ENCODE measurements around the gene CORO7. TPM values are rescaled to one million over a fixed set of nuclear protein-coding genes. Genes with fewer than 3 reads are reported as not detected.
"Not testable (repeated sequence)": the region's sequence is repeated elsewhere in the genome, so short reads cannot be mapped to it uniquely, and the experiment has no call there.

The CORO7 gene
- total RNA-seq, 2 experiments from 2014 or later = 142 to 246 TPM

DNA sequence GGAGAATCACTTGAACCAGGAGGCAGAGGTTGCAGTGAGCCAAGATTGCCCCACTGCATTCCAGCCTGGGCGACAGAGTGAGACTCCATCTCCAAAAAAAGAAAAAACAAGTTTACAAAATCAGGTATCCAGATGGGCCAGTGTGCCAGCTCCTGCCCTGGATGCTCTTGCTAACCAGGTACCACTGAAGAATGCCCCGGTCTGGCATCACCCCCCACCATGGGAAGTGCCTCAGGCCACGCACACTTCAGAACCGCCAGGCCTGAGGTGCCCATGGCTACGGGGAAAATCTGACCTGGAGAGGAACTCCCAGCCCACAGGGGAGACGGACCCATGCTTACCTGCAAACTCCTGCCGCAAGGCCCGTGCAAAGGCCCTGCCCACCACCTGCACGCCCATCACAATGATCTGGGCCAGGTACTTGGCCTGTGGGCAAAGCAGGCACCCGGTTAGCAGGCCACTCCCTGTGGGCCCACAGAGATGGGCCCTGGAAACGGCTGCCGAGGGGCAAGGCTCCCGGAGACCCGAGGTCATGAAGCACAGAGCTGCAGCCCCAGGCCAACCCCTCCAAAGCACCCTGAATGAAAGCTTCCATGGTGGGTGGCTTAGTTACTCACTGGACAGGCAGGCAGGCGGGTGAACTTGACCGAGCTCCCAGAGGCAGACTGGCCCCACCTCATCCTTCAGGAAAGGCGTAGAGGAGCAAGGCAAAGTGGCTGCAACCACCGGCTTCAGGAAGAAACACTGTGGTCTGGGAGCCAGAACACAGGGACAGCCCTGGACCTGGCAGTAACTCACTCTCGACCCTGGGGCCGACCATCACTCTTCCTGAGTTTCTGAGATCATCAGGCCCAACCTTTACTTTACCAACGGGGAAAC is 73.3 kb downstream of the CORO7 start:
- Mint-ChIP-seq H3K27ac (peak overlapping the region; percentile 18), H3K36me3 (no peaks in the 10 kb centered on the region), H3K4me3 (no peak overlapping the region), H3K9me3 (ENCODE audit: low read depth) (no peaks in the 10 kb centered on the region), H3K27me3 (no peaks in the 10 kb centered on the region), H3K4me1 (peaks cover 7% of the 10 kb centered on the region)
- no peak for DNase-seq
- CTCF ChIA-PET = no interaction called here
- ATAC-seq = no peak

DNA sequence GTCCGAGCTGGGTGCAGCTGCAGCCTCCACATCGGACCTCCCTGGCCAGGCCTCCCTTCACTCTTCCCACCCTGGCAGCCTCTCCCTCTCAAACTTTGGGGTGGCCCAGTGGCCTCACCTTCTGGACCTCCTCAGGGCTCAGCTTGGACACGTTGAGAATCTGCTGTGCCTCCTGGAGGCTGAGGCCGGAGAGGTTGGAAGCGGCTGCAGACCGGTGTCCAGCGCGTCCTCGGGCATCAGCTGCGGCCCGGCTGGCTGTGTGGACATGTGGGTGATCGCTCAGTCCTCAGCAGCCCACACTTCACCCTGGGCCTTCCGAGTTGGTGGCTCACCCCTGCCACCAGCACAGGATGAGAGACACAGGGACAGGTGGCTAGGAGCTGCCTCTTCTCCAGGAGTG is 75.1 kb downstream of the CORO7 start:
- CTCF ChIA-PET = interaction anchor here (0.5 to 1.1 kb wide), 4 partner anchors 9 to 153 kb away, joined by 3 read pairs; no protein-coding TSS in a partner anchor
- no peaks in the 10 kb centered on the region for H3K9me3 Mint-ChIP-seq (ENCODE audit: low read depth)
- DNase-seq (no peak), ATAC-seq (no peak)
- peaks cover 4% of the 10 kb centered on the region for H3K4me1 Mint-ChIP-seq
- no peaks in the 10 kb centered on the region for H3K36me3 Mint-ChIP-seq
- no peak overlapping the region for H3K4me3 Mint-ChIP-seq
- H3K27me3 Mint-ChIP-seq = no peaks in the 10 kb centered on the region
- no peak overlapping the region for H3K27ac Mint-ChIP-seq

DNA sequence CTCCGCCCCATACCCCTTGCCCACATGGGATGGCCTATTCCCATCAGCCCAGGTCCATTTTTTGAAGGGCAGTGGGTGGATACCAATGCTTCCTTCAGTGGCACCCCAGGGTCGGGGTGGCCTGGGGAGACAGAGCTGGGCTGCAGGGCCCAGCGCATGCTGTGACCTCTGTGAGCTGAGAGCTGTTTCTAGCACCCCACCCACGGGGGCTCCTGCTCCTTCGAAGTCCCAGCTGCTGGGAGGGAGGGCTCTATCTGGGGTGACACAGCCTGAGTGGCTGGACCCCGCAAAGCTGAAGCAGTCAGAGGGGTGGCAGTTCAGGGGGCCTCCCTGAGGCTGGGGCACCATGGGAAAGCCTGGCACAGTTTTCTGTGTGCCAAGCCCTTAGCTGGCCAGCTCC is 76.0 kb downstream of the CORO7 start:
- Mint-ChIP-seq H3K4me1 (peaks cover 3% of the 10 kb centered on the region), H3K4me3 (no peak overlapping the region), H3K9me3 (ENCODE audit: low read depth) (no peaks in the 10 kb centered on the region), H3K36me3 (no peaks in the 10 kb centered on the region), H3K27me3 (no peaks in the 10 kb centered on the region), H3K27ac (no peak overlapping the region)
- CTCF ChIA-PET = interaction anchor here (0.9 to 1.5 kb wide), 2 partner anchors 9 to 86 kb away, joined by 3 read pairs; no protein-coding TSS in a partner anchor
- ATAC-seq (no peak), DNase-seq (no peak)

DNA sequence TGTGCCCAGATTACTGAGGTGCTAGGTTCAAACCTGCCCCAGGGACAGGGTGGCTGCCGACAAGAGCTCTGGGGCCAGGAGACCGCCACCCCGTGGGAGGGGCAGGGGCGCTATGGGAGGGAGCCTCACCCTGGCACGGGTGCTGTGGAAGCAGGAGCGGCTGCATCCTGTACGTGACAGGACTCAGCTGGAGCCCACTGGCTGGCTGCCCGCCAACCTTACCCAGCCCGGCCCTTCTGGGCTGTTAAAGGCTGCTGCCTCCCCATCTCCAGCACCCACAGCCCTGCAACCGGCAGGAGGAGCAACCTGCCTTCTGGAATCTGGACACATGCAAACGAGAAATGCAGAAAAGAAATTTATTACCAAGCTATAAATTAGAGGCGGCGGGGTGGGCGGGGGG is 76.5 kb downstream of the CORO7 start:
- no peak overlapping the region for H3K4me3 Mint-ChIP-seq
- H3K9me3 Mint-ChIP-seq (ENCODE audit: low read depth) = no peaks in the 10 kb centered on the region
- no peaks in the 10 kb centered on the region for H3K36me3 Mint-ChIP-seq
- ATAC-seq (no peak), DNase-seq (no peak)
- peaks cover 2% of the 10 kb centered on the region for H3K4me1 Mint-ChIP-seq
- H3K27me3 Mint-ChIP-seq = no peaks in the 10 kb centered on the region
- CTCF ChIA-PET = interaction anchor here (0.6 to 1.5 kb wide), 4 partner anchors 9 to 103 kb away, joined by 3 to 4 read pairs (median 3); no protein-coding TSS in a partner anchor
- H3K27ac Mint-ChIP-seq = no peak overlapping the region

DNA sequence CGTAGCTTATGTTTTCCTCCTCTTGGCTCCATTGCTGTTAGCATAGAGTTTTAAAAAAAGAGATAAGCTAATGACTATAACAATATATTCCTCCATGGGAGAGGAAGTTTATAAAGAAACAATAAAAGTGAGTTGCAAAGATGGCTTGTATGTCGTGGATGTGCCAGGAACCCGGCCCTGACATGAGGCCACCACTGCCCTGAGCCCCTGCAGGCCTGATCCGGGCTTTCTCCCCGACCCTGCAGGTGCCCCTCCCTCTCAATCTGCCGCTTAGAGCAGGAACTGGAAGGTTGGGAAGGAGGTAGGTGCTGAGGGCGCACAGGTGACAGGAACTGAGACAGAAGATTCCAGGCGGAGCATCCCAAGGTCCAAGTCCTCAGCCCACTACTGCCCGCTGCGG is 76.9 kb downstream of the CORO7 start:
- Mint-ChIP-seq H3K9me3 (ENCODE audit: low read depth) (no peaks in the 10 kb centered on the region), H3K27me3 (no peaks in the 10 kb centered on the region), H3K36me3 (no peaks in the 10 kb centered on the region), H3K27ac (no peak overlapping the region), H3K4me3 (no peak overlapping the region), H3K4me1 (no peaks in the 10 kb centered on the region)
- CTCF ChIA-PET = interaction anchor here (0.6 to 2.0 kb wide), 6 partner anchors 8 to 103 kb away, joined by 3 to 9 read pairs (median 4); no protein-coding TSS in a partner anchor
- ATAC-seq (no peak), DNase-seq (no peak)

DNA sequence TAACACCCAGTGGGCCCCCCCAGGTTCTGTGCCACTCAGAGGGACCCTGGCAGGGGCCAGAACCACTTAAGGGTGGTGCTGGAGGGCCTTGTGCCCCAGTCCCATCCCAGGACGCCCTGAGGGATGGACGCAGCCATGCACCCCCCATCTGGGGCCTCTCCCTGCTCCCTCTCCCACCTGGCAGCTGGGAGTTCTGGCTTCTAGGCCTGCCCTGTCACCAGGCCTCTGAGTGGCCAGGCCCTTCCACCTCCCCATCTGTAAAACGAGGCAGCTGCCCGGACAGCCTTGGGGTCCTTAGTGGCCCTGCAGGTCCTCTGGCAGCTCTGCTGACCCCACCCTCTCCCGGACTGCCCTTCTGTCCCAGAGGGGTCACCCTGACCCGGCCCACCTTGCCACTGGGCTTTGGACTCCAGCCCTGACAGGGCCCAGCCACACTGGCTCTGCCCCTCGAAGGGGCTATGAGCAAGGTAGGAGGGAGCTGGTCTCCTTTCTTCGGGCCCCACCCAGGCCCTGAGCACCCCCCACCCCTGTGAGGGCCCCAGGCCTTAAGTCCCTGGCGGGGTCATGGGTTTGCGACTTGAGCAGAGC is 77.6 kb downstream of the CORO7 start:
- CTCF ChIA-PET = interaction anchor here (0.9 to 2.0 kb wide), 5 partner anchors 7 to 85 kb away, joined by 3 to 9 read pairs (median 5); no protein-coding TSS in a partner anchor
- DNase-seq = no peak
- H3K27ac Mint-ChIP-seq = no peak overlapping the region
- ATAC-seq = no peak
- no peaks in the 10 kb centered on the region for H3K36me3 Mint-ChIP-seq
- H3K4me1 Mint-ChIP-seq = no peaks in the 10 kb centered on the region
- H3K27me3 Mint-ChIP-seq = no peaks in the 10 kb centered on the region
- H3K4me3 Mint-ChIP-seq = no peak overlapping the region
- H3K9me3 Mint-ChIP-seq (ENCODE audit: low read depth) = no peaks in the 10 kb centered on the region

DNA sequence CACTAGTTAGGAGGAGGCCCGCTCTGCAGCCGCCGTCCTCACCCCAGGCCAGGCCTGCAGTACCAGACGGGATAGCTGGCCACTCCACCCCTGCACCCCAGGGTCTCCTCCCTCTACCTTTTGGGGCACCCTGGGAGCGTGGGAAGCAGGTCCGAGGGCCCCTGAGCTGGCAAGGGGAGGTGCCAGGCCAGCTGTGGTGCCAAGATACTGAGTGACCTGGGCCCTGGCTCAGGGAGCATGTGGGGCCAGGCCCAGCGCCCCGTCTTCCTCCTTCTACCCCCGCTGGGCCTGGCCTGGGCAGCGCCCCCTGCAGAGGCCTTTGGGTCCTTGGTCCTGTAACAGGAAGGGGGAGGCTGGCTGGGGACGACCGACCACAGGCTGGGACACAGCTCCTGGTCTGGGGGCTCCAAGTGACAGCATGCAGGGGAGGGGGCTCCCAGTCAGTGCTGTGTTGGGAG is 78.2 kb downstream of the CORO7 start:
- Mint-ChIP-seq H3K36me3 (no peaks in the 10 kb centered on the region), H3K4me1 (no peaks in the 10 kb centered on the region), H3K27ac (no peak overlapping the region), H3K27me3 (no peaks in the 10 kb centered on the region), H3K9me3 (ENCODE audit: low read depth) (no peaks in the 10 kb centered on the region), H3K4me3 (no peak overlapping the region)
- CTCF ChIA-PET = interaction anchor here (1.8 to 2.0 kb wide), 2 partner anchors 10 to 49 kb away, joined by 5 to 9 read pairs; no protein-coding TSS in a partner anchor
- ATAC-seq (no peak), DNase-seq (no peak)

DNA sequence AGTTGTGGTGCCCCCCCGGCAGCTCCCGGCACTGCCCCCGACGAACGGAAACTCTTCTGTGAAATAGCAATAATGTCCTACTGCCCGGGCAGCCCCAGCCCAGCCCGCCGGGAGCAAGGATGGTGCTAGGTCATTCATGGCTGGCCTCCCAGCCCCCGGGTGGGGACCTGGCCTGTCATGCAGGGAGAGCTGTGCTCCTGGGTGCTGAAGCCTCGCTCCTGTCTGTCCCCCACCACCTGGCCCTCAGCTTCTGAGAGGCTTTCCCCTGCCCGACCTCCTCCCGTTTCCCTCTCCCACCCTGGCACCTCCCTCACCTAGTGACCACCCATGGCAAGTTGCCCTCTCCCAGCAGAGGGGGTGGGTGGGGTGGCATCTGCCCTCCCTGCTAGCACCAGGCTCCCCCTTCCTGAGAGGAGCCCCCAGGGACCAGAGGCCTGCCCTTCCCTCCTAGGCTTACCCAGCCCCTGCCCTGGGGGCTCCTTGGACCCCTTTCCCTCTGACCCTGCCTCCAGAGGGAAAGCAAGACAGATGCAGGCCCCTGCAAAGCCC is 78.8 kb downstream of the CORO7 start:
- no peaks in the 10 kb centered on the region for H3K36me3 Mint-ChIP-seq

DNA sequence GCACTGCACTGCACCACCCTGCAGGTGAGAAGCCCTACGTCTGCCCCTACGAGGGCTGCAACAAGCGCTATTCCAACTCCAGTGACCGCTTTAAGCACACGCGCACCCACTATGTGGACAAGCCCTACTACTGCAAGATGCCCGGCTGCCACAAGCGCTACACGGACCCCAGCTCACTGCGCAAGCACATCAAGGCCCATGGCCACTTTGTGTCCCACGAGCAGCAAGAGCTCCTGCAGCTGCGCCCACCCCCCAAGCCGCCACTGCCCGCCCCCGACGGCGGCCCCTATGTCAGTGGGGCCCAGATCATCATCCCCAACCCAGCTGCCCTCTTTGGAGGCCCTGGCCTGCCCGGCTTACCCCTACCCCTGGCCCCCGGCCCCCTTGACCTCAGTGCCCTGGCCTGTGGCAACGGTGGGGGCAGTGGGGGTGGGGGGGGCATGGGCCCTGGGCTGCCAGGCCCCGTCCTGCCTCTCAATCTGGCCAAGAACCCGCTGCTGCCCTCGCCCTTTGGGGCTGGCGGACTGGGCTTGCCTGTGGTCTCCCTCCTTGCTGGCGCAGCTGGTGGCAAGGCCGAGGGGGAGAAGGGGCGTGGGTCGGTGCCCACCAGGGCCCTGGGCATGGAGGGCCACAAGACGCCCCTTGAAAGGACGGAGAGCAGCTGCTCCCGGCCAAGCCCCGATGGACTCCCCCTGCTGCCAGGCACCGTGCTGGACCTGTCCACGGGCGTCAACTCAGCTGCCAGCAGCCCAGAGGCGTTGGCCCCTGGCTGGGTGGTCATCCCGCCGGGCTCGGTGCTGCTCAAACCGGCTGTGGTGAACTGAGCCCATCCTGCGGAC is 79.5 kb downstream of the CORO7 start:
- CTCF ChIA-PET = interaction anchor here (1.0 to 2.0 kb wide), 2 partner anchors 15 to 48 kb away, joined by 3 to 9 read pairs; no protein-coding TSS in a partner anchor
- H3K4me3 Mint-ChIP-seq = no peak overlapping the region
- H3K27me3 Mint-ChIP-seq = no peaks in the 10 kb centered on the region
- no peak for DNase-seq
- no peak for ATAC-seq
- H3K9me3 Mint-ChIP-seq (ENCODE audit: low read depth) = no peaks in the 10 kb centered on the region
- H3K27ac Mint-ChIP-seq = no peak overlapping the region
- no peaks in the 10 kb centered on the region for H3K4me1 Mint-ChIP-seq
- H3K36me3 Mint-ChIP-seq = no peaks in the 10 kb centered on the region

More for the DNA sequence above, 78.8 kb downstream of the CORO7 start:
- H3K4me3 Mint-ChIP-seq = no peak overlapping the region
- H3K27me3 Mint-ChIP-seq = no peaks in the 10 kb centered on the region
- DNase-seq (no peak), ATAC-seq (no peak)
- CTCF ChIA-PET = interaction anchor here (1.8 to 2.0 kb wide), 2 partner anchors 9 to 49 kb away, joined by 5 to 9 read pairs; no protein-coding TSS in a partner anchor
- H3K27ac Mint-ChIP-seq = no peak overlapping the region
- H3K4me1 Mint-ChIP-seq = no peaks in the 10 kb centered on the region
- H3K9me3 Mint-ChIP-seq (ENCODE audit: low read depth) = no peaks in the 10 kb centered on the region

DNA sequence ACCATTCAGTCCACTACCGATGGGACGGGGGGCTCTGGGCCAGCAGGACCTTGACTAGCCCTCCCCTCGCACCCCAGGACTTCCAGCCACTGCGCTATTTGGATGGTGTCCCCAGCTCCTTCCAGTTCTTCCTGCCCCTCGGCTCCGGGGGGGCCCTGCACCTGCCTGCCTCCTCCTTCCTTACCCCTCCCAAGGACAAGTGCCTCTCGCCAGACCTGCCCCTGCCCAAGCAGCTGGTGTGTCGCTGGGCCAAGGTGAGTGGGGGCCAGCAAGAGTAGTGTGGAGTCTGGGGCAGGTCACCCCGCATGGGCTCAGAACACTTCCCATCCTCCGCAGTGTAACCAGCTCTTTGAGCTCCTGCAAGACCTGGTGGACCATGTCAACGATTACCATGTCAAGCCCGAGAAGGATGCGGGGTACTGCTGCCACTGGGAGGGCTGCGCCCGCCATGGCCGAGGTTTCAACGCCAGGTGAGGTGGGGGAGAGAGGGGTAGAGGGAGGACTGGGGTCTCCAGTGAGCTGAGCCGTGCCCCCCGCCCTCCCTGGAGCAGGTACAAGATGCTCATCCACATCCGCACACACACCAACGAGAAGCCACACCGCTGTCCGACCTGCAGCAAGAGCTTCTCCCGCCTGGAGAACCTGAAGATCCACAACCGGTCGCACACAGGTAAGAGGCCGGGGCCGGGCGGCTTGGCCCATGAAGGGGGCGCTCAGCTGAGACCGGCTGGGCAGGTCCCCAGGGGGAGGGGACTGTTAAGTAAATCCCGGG is 81.5 kb downstream of the CORO7 start:
- no peaks in the 10 kb centered on the region for H3K27me3 Mint-ChIP-seq
- no peaks in the 10 kb centered on the region for H3K4me1 Mint-ChIP-seq
- H3K9me3 Mint-ChIP-seq (ENCODE audit: low read depth) = no peaks in the 10 kb centered on the region
- H3K36me3 Mint-ChIP-seq = no peaks in the 10 kb centered on the region
- DNase-seq (no peak), ATAC-seq (no peak)
- H3K27ac Mint-ChIP-seq = no peak overlapping the region
- CTCF ChIA-PET = interaction anchor here (1.5 kb wide), 1 partner anchor 8 kb away, joined by 4 read pairs; no protein-coding TSS in a partner anchor
- H3K4me3 Mint-ChIP-seq = no peak overlapping the region

DNA sequence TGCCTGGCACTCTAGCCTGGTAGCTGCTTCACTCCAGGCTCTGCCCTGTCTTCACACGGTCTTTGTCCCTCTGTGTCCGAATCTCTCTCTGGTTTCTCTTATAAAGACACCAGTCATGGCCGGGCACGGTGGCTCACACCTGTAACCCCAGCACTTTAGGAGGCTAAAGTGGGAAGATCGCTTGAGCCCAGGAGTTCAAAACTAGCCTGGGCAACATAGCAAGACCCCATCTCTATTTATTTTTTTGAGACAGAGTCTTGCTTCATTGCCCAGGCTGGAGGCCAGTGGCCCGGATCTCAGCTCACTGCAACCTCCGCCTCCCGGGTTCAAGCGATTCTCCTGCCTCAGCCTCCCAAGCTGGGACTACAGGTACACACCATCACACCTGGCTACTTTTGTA is 82.7 kb downstream of the CORO7 start:
- H3K4me1 Mint-ChIP-seq; H3K4me3 Mint-ChIP-seq; H3K36me3 Mint-ChIP-seq; CTCF ChIA-PET; H3K27ac Mint-ChIP-seq; DNase-seq; H3K9me3 Mint-ChIP-seq (ENCODE audit: low read depth); ATAC-seq; H3K27me3 Mint-ChIP-seq: not testable (repeated sequence)

DNA sequence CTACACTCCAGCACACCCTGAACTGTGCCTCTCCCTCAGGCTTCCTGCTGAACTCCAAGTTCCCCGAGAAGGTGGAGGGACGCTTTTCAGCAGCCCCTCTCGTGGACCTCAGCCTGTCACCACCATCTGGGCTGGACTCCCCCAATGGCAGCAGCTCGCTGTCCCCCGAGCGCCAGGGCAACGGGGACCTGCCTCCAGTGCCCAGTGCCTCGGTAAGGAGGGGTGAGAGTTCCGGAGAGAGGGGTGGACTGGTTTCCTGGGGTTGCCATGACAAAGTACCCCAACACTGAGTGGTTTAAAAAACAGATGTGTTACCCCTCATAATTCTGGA is 83.1 kb downstream of the CORO7 start:
- H3K9me3 Mint-ChIP-seq (ENCODE audit: low read depth) = no peaks in the 10 kb centered on the region
- peaks cover 6% of the 10 kb centered on the region for H3K27me3 Mint-ChIP-seq
- ATAC-seq = no peak
- H3K4me3 Mint-ChIP-seq = no peak overlapping the region
- peaks cover 2% of the 10 kb centered on the region for H3K4me1 Mint-ChIP-seq
- no peaks in the 10 kb centered on the region for H3K36me3 Mint-ChIP-seq
- DNase-seq = no peak
- CTCF ChIA-PET = interaction anchor here (1.6 kb wide), 1 partner anchor 27 kb away, joined by 5 read pairs; no protein-coding TSS in a partner anchor
- H3K27ac Mint-ChIP-seq = no peak overlapping the region

Measured in activated CD8-positive, alpha-beta memory T cell treated with anti-CD3 and anti-CD28 coated beads, Interleukin-2, amount 10 ng/mL, durations not matched to agents 7 days and 5 days (primary cell).